ENCODE data around the gene ZNF221.

DNA sequence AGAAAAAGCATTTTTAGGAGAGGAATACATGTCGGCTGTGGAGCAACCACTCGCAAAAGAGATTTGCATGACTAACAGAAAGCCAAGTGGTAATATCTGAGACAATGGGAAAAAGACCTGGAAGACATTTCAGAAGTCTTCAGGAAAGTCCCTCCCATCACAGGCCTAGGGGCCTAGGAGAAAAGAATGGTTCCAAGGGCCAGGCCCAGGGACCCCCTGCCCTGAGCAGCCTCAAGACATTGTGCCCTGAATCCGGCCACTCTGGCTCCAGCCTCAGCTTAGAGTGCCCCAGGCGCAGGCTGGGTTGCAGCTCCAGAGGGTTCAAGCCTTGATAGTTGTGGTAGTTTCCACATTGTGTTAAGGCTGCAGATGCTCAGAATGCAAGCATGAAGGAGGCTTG is 9.4 kb downstream of the ZNF221 start:
- no peak for TF ChIP-seq CTCF (IDR thresholded peaks at IDR 0.05)
- TF ChIP-seq POLR2A (IDR thresholded peaks at IDR 0.05), result no peak

Measured in thyroid gland (tissue), 4 donors.